GM12801 (cell line): Measurements from ENCODE around the gene MRPL40.

ENCODE experiments used
- TF ChIP-seq, protein P1 (sequence below): IDR thresholded peaks from one replicate; pipeline ENCODE4 v1.5.1; 2011; ENCODE audit warnings: control low read depth; ENCODE audit not compliant: insufficient read length; ENCODE audit errors: extremely low read depth

The MRPL40 gene

DNA sequence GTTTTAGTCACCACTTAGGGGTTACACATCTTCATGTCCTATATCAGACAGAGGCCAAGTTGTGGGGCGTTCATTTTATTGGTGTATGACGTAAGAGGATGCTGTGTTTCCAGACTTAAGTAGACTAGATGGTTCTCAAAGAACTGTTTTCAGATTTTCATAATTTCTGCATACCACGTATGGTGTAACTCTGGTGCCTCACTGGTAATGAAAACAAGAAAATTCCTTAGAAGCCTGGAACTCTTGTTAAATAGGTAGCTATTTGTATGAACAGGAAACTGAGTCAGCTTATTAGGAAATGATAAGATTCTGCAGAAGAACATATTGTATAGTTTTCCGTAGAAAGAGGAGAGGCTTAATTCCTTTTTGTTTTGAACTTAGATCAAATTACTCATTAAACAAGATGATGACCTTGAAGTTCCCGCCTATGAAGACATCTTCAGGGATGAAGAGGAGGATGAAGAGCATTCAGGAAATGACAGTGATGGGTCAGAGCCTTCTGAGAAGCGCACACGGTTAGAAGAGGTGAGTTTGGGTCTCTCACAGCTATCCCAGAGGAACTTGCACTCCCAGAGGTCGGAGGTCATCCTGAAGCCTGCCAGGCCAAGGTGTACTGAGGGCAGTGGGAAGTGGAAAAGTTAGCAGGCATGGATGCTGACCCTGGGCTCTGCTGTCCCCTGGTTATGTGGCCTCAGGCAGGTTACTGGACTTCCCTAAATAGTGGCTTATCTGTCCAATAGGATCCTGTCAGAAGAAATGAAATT lies 51.3 kb downstream of the MRPL40 start:
- TF ChIP-seq, protein P1, sequence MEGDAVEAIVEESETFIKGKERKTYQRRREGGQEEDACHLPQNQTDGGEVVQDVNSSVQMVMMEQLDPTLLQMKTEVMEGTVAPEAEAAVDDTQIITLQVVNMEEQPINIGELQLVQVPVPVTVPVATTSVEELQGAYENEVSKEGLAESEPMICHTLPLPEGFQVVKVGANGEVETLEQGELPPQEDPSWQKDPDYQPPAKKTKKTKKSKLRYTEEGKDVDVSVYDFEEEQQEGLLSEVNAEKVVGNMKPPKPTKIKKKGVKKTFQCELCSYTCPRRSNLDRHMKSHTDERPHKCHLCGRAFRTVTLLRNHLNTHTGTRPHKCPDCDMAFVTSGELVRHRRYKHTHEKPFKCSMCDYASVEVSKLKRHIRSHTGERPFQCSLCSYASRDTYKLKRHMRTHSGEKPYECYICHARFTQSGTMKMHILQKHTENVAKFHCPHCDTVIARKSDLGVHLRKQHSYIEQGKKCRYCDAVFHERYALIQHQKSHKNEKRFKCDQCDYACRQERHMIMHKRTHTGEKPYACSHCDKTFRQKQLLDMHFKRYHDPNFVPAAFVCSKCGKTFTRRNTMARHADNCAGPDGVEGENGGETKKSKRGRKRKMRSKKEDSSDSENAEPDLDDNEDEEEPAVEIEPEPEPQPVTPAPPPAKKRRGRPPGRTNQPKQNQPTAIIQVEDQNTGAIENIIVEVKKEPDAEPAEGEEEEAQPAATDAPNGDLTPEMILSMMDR = no peak
